Gastrocnemius medialis (tissue), 4 donors: ENCODE results near the gene SEC22A.

Experiments used
- CTCF ChIP-seq, 5 experiments: fragments of 450-650 bp in 3 of 5; fragments of 200-600 bp in 2 of 5; sonication (generic) in 2 of 5; IDR thresholded peaks in 4 of 5; conservative IDR thresholded peaks in 1 of 5; 1 replicate in 4 of 5; 2 replicates in 1 of 5; pipeline ENCODE4 v1.5.1; 2016 to 2019; ENCODE audit warnings: antibody characterized with exemption in 5 of 5, mild to moderate bottlenecking in 3 of 5, moderate library complexity in 3 of 5
- POLR2A ChIP-seq, 2 donors: fragments of 450-650 bp; IDR thresholded peaks; one replicate each; pipeline ENCODE4 v1.6.1; 2017; ENCODE audit warnings: antibody characterized with exemption in 2 of 2, mild to moderate bottlenecking in 2 of 2, moderate library complexity in 2 of 2

GRCh38 chr3:123277106-123277505 is 75.4 kb downstream of the SEC22A start:
- TF ChIP-seq CTCF (IDR thresholded peaks at IDR 0.05 in 4 of 5, conservative IDR thresholded peaks at IDR 0.05 in 1 of 5) (no peak), POLR2A (IDR thresholded peaks at IDR 0.05) (no peak)
